HepG2 (cell line): ENCODE results near the gene PARP6. TPM values are rescaled to one million over a fixed set of nuclear protein-coding genes. Genes with fewer than 3 reads are reported as not detected.
A peak's percentile ranks its signal among the peaks of the same experiment; 100 is the strongest.

ENCODE experiments used
- GATA4 ChIP-seq: sonication (generic); IDR thresholded peaks from 2 replicates; pipeline ENCODE4 v1.6.1; 2016; ENCODE audit warnings: antibody characterized with exemption, low read depth, borderline replicate concordance
- KAT8 ChIP-seq: IDR thresholded peaks from 2 replicates; pipeline ENCODE4 v1.6.1; 2016; ENCODE audit warnings: missing genetic modification reagents, missing compliant biosample characterization
- MED8 ChIP-seq: sonication (generic); formaldehyde crosslinking; IDR thresholded peaks from 2 replicates; pipeline ENCODE4 v1.8.1; 2023; ENCODE audit warnings: mild to moderate bottlenecking, missing genetic modification reagents; ENCODE audit not compliant: insufficient replicate concordance
- polyA plus RNA-seq, 8 experiments: library from polyadenylated mRNA; depleted of rRNA in 3 of 8; stranded (reverse) in 7 of 8; unstranded in 1 of 8; fragments of >200 nt; fragmentation: Illumina TruSeq in 4 of 8; extraction: Trizol in 4 of 8; gene quantifications; 2 replicates each; pipeline versions ENCODE4 v1.2.1 to v1.2.3, GENCODE V29; 2011 to 2016; ENCODE audit warnings: low read depth in 4 of 8, missing spikeins in 1 of 8, mixed read lengths in 1 of 8; ENCODE audit not compliant: insufficient read depth in 1 of 8
- total RNA-seq, 5 experiments: library from RNA; depleted of rRNA; stranded (reverse); fragments of >200 nt; fragmentation: Illumina TruSeq; extraction: Trizol; gene quantifications; 2 replicates each; pipeline ENCODE4 v1.2.3, GENCODE V29; 2016; ENCODE audit warnings: low read depth in 1 of 5
- TF ChIP-seq, protein P1 (sequence below): IDR thresholded peaks from 2 replicates; pipeline ENCODE4 v1.6.1; 2016; ENCODE audit warnings: low read depth, control low read depth
- TF ChIP-seq, protein P2 (sequence below): sonication (generic); formaldehyde crosslinking; IDR thresholded peaks from 2 replicates; pipeline ENCODE4 v1.5.0; 2020; ENCODE audit warnings: missing genetic modification reagents
- TF ChIP-seq, protein P3 (sequence below): sonication (generic); formaldehyde crosslinking; IDR thresholded peaks from 2 replicates; pipeline ENCODE4 v1.5.0; 2020; ENCODE audit warnings: missing genetic modification reagents, mild to moderate bottlenecking, borderline replicate concordance
- TF ChIP-seq, protein P4 (sequence below): sonication (generic); formaldehyde crosslinking; IDR thresholded peaks from 2 replicates; pipeline ENCODE4 v1.5.1; 2020; ENCODE audit warnings: mild to moderate bottlenecking, missing genetic modification reagents, moderate library complexity
- TF ChIP-seq, protein P5 (sequence below): sonication (generic); formaldehyde crosslinking; IDR thresholded peaks from 2 replicates; pipeline ENCODE4 v1.5.0; 2020; ENCODE audit warnings: mild to moderate bottlenecking, missing genetic modification reagents
- TF ChIP-seq, protein P6 (sequence below): sonication (generic); formaldehyde crosslinking; IDR thresholded peaks from 2 replicates; pipeline ENCODE4 v1.5.0; 2020; ENCODE audit warnings: mild to moderate bottlenecking, missing genetic modification reagents, borderline replicate concordance

The PARP6 gene
- total and polyA plus RNA-seq, 2 of the 13 experiments (the other 11 are each of a cell fraction or from before 2014, with no cell fraction given) = 0.22 to 0.87 TPM

DNA sequence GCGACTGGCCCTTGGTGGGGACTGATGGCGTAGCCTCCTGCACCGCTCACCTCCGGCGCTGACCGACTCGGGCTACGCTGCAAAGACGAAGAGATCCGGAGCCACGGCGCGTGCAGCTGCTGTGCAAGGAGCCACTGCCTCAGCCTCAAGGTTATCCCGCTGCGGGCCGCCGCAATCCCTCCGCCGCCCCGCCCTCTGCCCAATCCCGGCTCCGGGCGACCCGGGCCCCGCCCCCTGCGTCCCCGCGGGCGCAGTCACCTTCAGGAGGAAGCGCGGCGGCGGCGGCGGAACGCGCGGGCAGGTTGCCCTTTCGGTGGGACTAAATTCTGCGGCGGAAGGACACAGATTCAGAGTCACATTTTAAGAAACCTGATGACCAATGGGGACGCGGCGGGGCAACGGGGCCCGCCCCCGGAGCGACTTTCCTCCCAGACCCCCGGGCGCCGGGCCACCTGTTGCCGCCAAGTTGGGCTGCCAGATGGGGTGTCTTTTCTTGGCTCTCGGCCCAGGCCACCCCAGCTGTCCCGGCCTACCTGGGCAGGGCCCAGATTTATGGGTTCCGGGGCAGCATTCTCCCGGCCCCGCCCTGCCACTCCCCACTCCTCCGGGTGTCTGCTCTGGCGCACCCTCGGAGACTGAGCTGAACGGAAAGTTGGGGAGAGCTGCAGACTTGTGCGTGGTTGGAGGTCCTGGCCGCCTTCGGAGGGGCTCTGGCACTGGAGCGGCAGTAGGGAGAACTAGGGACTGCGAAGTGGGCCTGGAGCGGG lies 41.1 kb downstream of the PARP6 start, which contains the start of gene PKM (continued):
- TF ChIP-seq, protein P1, sequence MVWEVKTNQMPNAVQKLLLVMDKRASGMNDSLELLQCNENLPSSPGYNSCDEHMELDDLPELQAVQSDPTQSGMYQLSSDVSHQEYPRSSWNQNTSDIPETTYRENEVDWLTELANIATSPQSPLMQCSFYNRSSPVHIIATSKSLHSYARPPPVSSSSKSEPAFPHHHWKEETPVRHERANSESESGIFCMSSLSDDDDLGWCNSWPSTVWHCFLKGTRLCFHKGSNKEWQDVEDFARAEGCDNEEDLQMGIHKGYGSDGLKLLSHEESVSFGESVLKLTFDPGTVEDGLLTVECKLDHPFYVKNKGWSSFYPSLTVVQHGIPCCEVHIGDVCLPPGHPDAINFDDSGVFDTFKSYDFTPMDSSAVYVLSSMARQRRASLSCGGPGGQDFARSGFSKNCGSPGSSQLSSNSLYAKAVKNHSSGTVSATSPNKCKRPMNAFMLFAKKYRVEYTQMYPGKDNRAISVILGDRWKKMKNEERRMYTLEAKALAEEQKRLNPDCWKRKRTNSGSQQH (CRISPR knock-in tag) = 0 out of 2 replicates have a peak, but pooled peaks have one; percentile 70
- TF ChIP-seq, protein P2, sequence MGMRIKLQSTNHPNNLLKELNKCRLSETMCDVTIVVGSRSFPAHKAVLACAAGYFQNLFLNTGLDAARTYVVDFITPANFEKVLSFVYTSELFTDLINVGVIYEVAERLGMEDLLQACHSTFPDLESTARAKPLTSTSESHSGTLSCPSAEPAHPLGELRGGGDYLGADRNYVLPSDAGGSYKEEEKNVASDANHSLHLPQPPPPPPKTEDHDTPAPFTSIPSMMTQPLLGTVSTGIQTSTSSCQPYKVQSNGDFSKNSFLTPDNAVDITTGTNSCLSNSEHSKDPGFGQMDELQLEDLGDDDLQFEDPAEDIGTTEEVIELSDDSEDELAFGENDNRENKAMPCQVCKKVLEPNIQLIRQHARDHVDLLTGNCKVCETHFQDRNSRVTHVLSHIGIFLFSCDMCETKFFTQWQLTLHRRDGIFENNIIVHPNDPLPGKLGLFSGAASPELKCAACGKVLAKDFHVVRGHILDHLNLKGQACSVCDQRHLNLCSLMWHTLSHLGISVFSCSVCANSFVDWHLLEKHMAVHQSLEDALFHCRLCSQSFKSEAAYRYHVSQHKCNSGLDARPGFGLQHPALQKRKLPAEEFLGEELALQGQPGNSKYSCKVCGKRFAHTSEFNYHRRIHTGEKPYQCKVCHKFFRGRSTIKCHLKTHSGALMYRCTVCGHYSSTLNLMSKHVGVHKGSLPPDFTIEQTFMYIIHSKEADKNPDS (CRISPR knock-in tag) = 0 out of 2 replicates have a peak, but pooled peaks have one; percentile 9
- TF ChIP-seq, protein P3, sequence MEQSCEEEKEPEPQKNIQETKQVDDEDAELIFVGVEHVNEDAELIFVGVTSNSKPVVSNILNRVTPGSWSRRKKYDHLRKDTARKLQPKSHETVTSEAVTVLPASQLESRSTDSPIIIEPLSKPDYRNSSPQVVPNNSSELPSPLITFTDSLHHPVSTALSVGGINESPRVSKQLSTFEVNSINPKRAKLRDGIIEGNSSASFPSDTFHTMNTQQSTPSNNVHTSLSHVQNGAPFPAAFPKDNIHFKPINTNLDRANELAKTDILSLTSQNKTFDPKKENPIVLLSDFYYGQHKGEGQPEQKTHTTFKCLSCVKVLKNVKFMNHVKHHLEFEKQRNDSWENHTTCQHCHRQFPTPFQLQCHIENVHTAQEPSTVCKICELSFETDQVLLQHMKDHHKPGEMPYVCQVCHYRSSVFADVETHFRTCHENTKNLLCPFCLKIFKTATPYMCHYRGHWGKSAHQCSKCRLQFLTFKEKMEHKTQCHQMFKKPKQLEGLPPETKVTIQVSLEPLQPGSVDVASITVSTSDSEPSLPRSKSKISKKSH (CRISPR knock-in tag) = no peak
- TF ChIP-seq GATA4 (peak; percentile 80), MED8 (peak; percentile 98), KAT8 (CRISPR knock-in tag) (peak; percentile 87)
- TF ChIP-seq, protein P4, sequence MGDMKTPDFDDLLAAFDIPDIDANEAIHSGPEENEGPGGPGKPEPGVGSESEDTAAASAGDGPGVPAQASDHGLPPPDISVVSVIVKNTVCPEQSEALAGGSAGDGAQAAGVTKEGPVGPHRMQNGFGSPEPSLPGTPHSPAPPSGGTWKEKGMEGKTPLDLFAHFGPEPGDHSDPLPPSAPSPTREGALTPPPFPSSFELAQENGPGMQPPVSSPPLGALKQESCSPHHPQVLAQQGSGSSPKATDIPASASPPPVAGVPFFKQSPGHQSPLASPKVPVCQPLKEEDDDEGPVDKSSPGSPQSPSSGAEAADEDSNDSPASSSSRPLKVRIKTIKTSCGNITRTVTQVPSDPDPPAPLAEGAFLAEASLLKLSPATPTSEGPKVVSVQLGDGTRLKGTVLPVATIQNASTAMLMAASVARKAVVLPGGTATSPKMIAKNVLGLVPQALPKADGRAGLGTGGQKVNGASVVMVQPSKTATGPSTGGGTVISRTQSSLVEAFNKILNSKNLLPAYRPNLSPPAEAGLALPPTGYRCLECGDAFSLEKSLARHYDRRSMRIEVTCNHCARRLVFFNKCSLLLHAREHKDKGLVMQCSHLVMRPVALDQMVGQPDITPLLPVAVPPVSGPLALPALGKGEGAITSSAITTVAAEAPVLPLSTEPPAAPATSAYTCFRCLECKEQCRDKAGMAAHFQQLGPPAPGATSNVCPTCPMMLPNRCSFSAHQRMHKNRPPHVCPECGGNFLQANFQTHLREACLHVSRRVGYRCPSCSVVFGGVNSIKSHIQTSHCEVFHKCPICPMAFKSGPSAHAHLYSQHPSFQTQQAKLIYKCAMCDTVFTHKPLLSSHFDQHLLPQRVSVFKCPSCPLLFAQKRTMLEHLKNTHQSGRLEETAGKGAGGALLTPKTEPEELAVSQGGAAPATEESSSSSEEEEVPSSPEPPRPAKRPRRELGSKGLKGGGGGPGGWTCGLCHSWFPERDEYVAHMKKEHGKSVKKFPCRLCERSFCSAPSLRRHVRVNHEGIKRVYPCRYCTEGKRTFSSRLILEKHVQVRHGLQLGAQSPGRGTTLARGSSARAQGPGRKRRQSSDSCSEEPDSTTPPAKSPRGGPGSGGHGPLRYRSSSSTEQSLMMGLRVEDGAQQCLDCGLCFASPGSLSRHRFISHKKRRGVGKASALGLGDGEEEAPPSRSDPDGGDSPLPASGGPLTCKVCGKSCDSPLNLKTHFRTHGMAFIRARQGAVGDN (CRISPR knock-in tag) = peak; percentile 87
- TF ChIP-seq, protein P5, sequence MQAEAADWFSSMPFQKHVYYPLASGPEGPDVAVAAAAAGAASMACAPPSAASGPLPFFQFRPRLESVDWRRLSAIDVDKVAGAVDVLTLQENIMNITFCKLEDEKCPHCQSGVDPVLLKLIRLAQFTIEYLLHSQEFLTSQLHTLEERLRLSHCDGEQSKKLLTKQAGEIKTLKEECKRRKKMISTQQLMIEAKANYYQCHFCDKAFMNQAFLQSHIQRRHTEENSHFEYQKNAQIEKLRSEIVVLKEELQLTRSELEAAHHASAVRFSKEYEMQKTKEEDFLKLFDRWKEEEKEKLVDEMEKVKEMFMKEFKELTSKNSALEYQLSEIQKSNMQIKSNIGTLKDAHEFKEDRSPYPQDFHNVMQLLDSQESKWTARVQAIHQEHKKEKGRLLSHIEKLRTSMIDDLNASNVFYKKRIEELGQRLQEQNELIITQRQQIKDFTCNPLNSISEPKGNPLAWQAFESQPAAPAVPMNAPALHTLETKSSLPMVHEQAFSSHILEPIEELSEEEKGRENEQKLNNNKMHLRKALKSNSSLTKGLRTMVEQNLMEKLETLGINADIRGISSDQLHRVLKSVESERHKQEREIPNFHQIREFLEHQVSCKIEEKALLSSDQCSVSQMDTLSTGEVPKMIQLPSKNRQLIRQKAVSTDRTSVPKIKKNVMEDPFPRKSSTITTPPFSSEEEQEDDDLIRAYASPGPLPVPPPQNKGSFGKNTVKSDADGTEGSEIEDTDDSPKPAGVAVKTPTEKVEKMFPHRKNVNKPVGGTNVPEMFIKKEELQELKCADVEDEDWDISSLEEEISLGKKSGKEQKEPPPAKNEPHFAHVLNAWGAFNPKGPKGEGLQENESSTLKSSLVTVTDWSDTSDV = 0 out of 2 replicates have a peak, but pooled peaks have one; percentile 48
- TF ChIP-seq, protein P6, sequence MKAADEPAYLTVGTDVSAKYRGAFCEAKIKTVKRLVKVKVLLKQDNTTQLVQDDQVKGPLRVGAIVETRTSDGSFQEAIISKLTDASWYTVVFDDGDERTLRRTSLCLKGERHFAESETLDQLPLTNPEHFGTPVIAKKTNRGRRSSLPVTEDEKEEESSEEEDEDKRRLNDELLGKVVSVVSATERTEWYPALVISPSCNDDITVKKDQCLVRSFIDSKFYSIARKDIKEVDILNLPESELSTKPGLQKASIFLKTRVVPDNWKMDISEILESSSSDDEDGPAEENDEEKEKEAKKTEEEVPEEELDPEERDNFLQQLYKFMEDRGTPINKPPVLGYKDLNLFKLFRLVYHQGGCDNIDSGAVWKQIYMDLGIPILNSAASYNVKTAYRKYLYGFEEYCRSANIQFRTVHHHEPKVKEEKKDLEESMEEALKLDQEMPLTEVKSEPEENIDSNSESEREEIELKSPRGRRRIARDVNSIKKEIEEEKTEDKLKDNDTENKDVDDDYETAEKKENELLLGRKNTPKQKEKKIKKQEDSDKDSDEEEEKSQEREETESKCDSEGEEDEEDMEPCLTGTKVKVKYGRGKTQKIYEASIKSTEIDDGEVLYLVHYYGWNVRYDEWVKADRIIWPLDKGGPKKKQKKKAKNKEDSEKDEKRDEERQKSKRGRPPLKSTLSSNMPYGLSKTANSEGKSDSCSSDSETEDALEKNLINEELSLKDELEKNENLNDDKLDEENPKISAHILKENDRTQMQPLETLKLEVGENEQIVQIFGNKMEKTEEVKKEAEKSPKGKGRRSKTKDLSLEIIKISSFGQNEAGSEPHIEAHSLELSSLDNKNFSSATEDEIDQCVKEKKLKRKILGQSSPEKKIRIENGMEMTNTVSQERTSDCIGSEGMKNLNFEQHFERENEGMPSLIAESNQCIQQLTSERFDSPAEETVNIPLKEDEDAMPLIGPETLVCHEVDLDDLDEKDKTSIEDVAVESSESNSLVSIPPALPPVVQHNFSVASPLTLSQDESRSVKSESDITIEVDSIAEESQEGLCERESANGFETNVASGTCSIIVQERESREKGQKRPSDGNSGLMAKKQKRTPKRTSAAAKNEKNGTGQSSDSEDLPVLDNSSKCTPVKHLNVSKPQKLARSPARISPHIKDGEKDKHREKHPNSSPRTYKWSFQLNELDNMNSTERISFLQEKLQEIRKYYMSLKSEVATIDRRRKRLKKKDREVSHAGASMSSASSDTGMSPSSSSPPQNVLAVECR (CRISPR knock-in tag) = peak; percentile 71; the same call in 1 of the 2 replicates
